Bronchus fibroblast of lung (primary cell): ENCODE measurements around the gene SPTSSA. TPM values are rescaled to one million over a fixed set of nuclear protein-coding genes. Genes with fewer than 3 reads are reported as not detected.

ENCODE experiments used
- total RNA-seq: library from RNA; depleted of rRNA; stranded (reverse); fragments of >200 nt; gene quantifications from 2 replicates; pipeline ENCODE4 v1.2.3, GENCODE V29; 2015

The SPTSSA gene
- total RNA-seq = 12.6 and 13.7 TPM in 2 replicates

GRCh38 chr14:34462132-34462893 is at the start of gene SPTSSA:
Gene SPTSSA (minus strand): TSS chr14:34462240. CDS start chr14:34462207, 33 bp downstream.

Other genes with a start within 250 kb of the SPTSSA start
- gene EAPP, start 77.5 kb upstream of the SPTSSA start, total RNA-seq = 28.2 and 33.3 TPM in 2 replicates
- 148 and 157 TPM in 2 replicates for gene SNX6, start 167.9 kb upstream of the SPTSSA start, total RNA-seq